K562 (cell line): Measurements from ENCODE around the gene TP73. TPM values are rescaled to one million over a fixed set of nuclear protein-coding genes. Genes with fewer than 3 reads are reported as not detected.
A peak's percentile ranks its signal among the peaks of the same experiment; 100 is the strongest.

Experiments
- BRF2 ChIP-seq: IDR thresholded peaks from 3 replicates; pipeline ENCODE4 v1.6.1; 2011; ENCODE audit warnings: borderline replicate concordance, mild to moderate bottlenecking; ENCODE audit not compliant: insufficient read length, insufficient read depth
- EP400 ChIP-seq: fragments of 450-650 bp; IDR thresholded peaks from 2 replicates; pipeline ENCODE4 v1.6.1; 2017; ENCODE audit warnings: antibody characterized with exemption, mild to moderate bottlenecking, moderate library complexity
- FIP1L1 ChIP-seq: fragments of 200-400 bp; formaldehyde crosslinking; IDR thresholded peaks from 2 replicates; pipeline ENCODE4 v1.6.1; 2018; ENCODE audit warnings: mild to moderate bottlenecking, low read depth, low read length; ENCODE audit not compliant: poor library complexity, severe bottlenecking
- FOS ChIP-seq: IDR thresholded peaks from 3 replicates; pipeline ENCODE4 v1.6.1; 2011; ENCODE audit not compliant: insufficient read length; ENCODE audit errors: extremely low read depth
- FOXA3 ChIP-seq, 2 experiments: fragments of 450-650 bp in 1 of 2; sonication (generic) in 1 of 2; formaldehyde crosslinking; IDR thresholded peaks in 1 of 2; conservative IDR thresholded peaks in 1 of 2; 2 replicates each; pipeline versions ENCODE4 v1.4.0 to v1.8.0; 2020 to 2022; ENCODE audit warnings: mild to moderate bottlenecking in 2 of 2, missing genetic modification reagents in 1 of 2
- FOXJ2 ChIP-seq: fragments of 200-800 bp; sonication (Bioruptor generic); IDR thresholded peaks from 2 replicates; pipeline ENCODE4 v1.6.1; 2016; ENCODE audit warnings: missing genetic modification characterization, missing compliant biosample characterization
- HCFC1 ChIP-seq: IDR thresholded peaks from 2 replicates; pipeline ENCODE4 v1.6.1; 2012; ENCODE audit warnings: low read depth, low read length, improper control_type of control experiment
- HEY1 ChIP-seq: fragments of 250-450 bp; sonication (Bioruptor Pico); IDR thresholded peaks from 2 replicates; pipeline ENCODE4 v1.5.0; 2020; ENCODE audit warnings: mild to moderate bottlenecking, moderate library complexity, borderline replicate concordance
- HLTF ChIP-seq: fragments of 450-650 bp; IDR thresholded peaks from 2 replicates; pipeline ENCODE4 v1.6.1; 2016
- IRF2 ChIP-seq: sonication (generic); formaldehyde crosslinking; IDR thresholded peaks from 2 replicates; pipeline ENCODE4 v1.8.1; 2022; ENCODE audit warnings: mild to moderate bottlenecking, missing genetic modification reagents
- MCM7 ChIP-seq, 2 experiments: fragments of 450-650 bp; IDR thresholded peaks; 2 replicates each; pipeline ENCODE4 v1.6.1; 2016 to 2018
- PBX2 ChIP-seq, 2 experiments: IDR thresholded peaks in 1 of 2; conservative IDR thresholded peaks in 1 of 2; 2 replicates each; pipeline ENCODE4 v1.6.1; 2016; ENCODE audit warnings: low read depth in 2 of 2, mild to moderate bottlenecking in 1 of 2, missing compliant biosample characterization in 1 of 2, missing genetic modification characterization in 1 of 2, moderate library complexity in 1 of 2
- PHF20 ChIP-seq: fragments of 450-650 bp; IDR thresholded peaks from 2 replicates; pipeline ENCODE4 v1.6.1; 2018; ENCODE audit not compliant: partially characterized antibody
- PHTF2 ChIP-seq: fragments of 250-450 bp; sonication (Bioruptor Pico); IDR thresholded peaks from 2 replicates; pipeline ENCODE4 v1.5.0; 2021; ENCODE audit warnings: mild to moderate bottlenecking
- RBM15 ChIP-seq: fragments of 200-400 bp; formaldehyde crosslinking; IDR thresholded peaks from 2 replicates; pipeline ENCODE4 v1.6.1; 2018; ENCODE audit warnings: mild to moderate bottlenecking, low read length, moderate library complexity; ENCODE audit not compliant: insufficient read depth
- SMAD3 ChIP-seq: fragments of 450-650 bp; formaldehyde crosslinking; conservative IDR thresholded peaks from 2 replicates; pipeline ENCODE4 v1.4.0; 2020; ENCODE audit warnings: mild to moderate bottlenecking
- SRSF9 ChIP-seq: fragments of 200-400 bp; formaldehyde crosslinking; IDR thresholded peaks from 2 replicates; pipeline ENCODE4 v1.6.1; 2017; ENCODE audit warnings: low read depth, low read length, borderline replicate concordance
- TAL1 ChIP-seq: fragments of 450-650 bp; IDR thresholded peaks from 2 replicates; pipeline ENCODE4 v1.6.1; 2016; ENCODE audit warnings: mild to moderate bottlenecking
- TCF7L2 ChIP-seq: fragments of 150-350 bp; IDR thresholded peaks from 2 replicates; pipeline ENCODE4 v1.6.1; 2016; ENCODE audit warnings: low read depth, mild to moderate bottlenecking, low read length, moderate library complexity
- ZBTB17 ChIP-seq: fragments of 450-650 bp; formaldehyde crosslinking; IDR thresholded peaks from 2 replicates; pipeline ENCODE4 v1.4.0; 2020; ENCODE audit warnings: mild to moderate bottlenecking
- ZBTB26 ChIP-seq: fragments of 450-650 bp; formaldehyde crosslinking; IDR thresholded peaks from 2 replicates; pipeline ENCODE4 v1.4.0; 2022; ENCODE audit warnings: missing genetic modification characterization
- ZFP36 ChIP-seq: fragments of 150-350 bp; IDR thresholded peaks from 2 replicates; pipeline ENCODE4 v1.6.1; 2018; ENCODE audit warnings: low read length, low read depth; ENCODE audit not compliant: partially characterized antibody
- ZNF174 ChIP-seq: fragments of 250-450 bp; sonication (Bioruptor Pico); IDR thresholded peaks from 2 replicates; pipeline ENCODE4 v1.4.0; 2020; ENCODE audit warnings: mild to moderate bottlenecking
- ZNF217 ChIP-seq: sonication (generic); formaldehyde crosslinking; IDR thresholded peaks from 2 replicates; pipeline ENCODE4 v1.8.0; 2022; ENCODE audit warnings: mild to moderate bottlenecking, missing genetic modification reagents
- ZNF23 ChIP-seq: fragments of 250-450 bp; sonication (Bioruptor Pico); IDR thresholded peaks from 2 replicates; pipeline ENCODE4 v1.4.0; 2020; ENCODE audit warnings: mild to moderate bottlenecking
- ZNF3 ChIP-seq: fragments of 250-450 bp; sonication (Bioruptor Pico); IDR thresholded peaks from 2 replicates; pipeline ENCODE4 v1.5.0; 2021; ENCODE audit warnings: mild to moderate bottlenecking, moderate library complexity
- polyA plus RNA-seq, 8 experiments: library from polyadenylated mRNA; depleted of rRNA in 4 of 8; stranded (reverse) in 5 of 8; unstranded in 3 of 8; fragments of >200 nt; fragmentation: Nextera tagmentation in 2 of 8; fragmentation: Illumina TruSeq in 1 of 8; extraction: Ambion mirVana in 2 of 8; extraction: Trizol in 1 of 8; gene quantifications; 2 replicates each; pipeline versions ENCODE4 v1.2.1 to v1.2.3, GENCODE V29; 2011 to 2014; ENCODE audit warnings: inconsistent platforms in 1 of 8, missing spikeins in 1 of 8
- total RNA-seq, 7 experiments: library from RNA; depleted of rRNA in 6 of 7; stranded (reverse); fragments of >200 nt in 6 of 7; fragmentation: Illumina TruSeq in 2 of 7; extraction: Trizol in 2 of 7; gene quantifications; 2 replicates each; pipeline versions ENCODE4 v1.2.1 to v1.2.3, GENCODE V29; 2011 to 2021; ENCODE audit warnings: low replicate concordance in 1 of 7

TP73 gene
- total and polyA plus RNA-seq, 9 of the 15 experiments (the other 6 are each of a cell fraction or from before 2014, with no cell fraction given): 0.07 to 1.6 (median 0.40) TPM; not detected in 2

- no peak for TF ChIP-seq ZBTB26 (CRISPR knock-in tag)
- no peak for TF ChIP-seq HLTF
- TF ChIP-seq SMAD3 (CRISPR knock-in tag): no peak
- TF ChIP-seq HEY1 (CRISPR knock-in tag): no peak
- TF ChIP-seq ZBTB17 (CRISPR knock-in tag): peak; percentile 90
- TF ChIP-seq SRSF9: no peak
- TF ChIP-seq FOXJ2 (tag): no peak
- TF ChIP-seq ZNF3 (CRISPR knock-in tag): no peak
- no peak for TF ChIP-seq RBM15
- TF ChIP-seq ZFP36: no peak
- no peak for TF ChIP-seq EP400
- no peak for TF ChIP-seq TCF7L2
- TF ChIP-seq PHTF2 (CRISPR knock-in tag): no peak
- TF ChIP-seq ZNF217: no peak
- TF ChIP-seq BRF2: no peak
- no peak for TF ChIP-seq FOS
- no peak for TF ChIP-seq IRF2 (CRISPR knock-in tag)
- peak; percentile 48 for TF ChIP-seq FIP1L1
- no peak for TF ChIP-seq ZNF174 (CRISPR knock-in tag)
- TF ChIP-seq PHF20: no peak
- 0 out of 4 replicates have a peak, but pooled peaks of 1 of the 2 experiments have one; percentile 24 for TF ChIP-seq FOXA3 (CRISPR knock-in tag; conservative IDR thresholded peaks at IDR 0.05 in 1 of 2, IDR thresholded peaks at IDR 0.05 in 1 of 2)
- TF ChIP-seq MCM7 (IDR thresholded peaks at IDR 0.05): no peak
- TF ChIP-seq ZNF23 (CRISPR knock-in tag): no peak
- no peak for TF ChIP-seq HCFC1
- TF ChIP-seq PBX2 (CRISPR knock-in tag; IDR thresholded peaks at IDR 0.05; ENCODE audit: low read depth): no peak
- no peak; the same call in 1 of the 2 replicates for TF ChIP-seq PBX2 (tag; conservative IDR thresholded peaks at IDR 0.05; ENCODE audit: low read depth)
- peak; percentile 80 for TF ChIP-seq TAL1
Observed at GRCh38 chr1:3625151-3625907, 27.0 kb upstream of the TP73 start (continued).
